GM19395 (cell line): ENCODE measurements around the gene MMP19.
"Not testable (repeated sequence)": the region's sequence is repeated elsewhere in the genome, so short reads cannot be mapped to it uniquely, and the experiment has no call there.

Experiments
- ATAC-seq: cut with Tn5 transposase; IDR thresholded peaks from one replicate; pipeline ENCODE4 v1.9.1; 2021; ENCODE audit warnings: mild to moderate bottlenecking, moderate library complexity; ENCODE audit not compliant: unreplicated experiment

Gene MMP19

GRCh38 chr12:55842681-55843429, at the start of gene MMP19:
Gene MMP19 (minus strand): TSS chr12:55842936. CDS start chr12:55842830, 106 bp downstream.
- no peak for ATAC-seq

GRCh38 chr12:55891310-55891709, 48.6 kb upstream of the MMP19 start:
- no peak for ATAC-seq

GRCh38 chr12:55885113-55885512, 42.4 kb upstream of the MMP19 start:
- no peak for ATAC-seq

GRCh38 chr12:55877824-55878223, 35.1 kb upstream of the MMP19 start:
- ATAC-seq = no peak

- ATAC-seq = no peak
Measured at GRCh38 chr12:55875704-55876467, 33.1 kb upstream of the MMP19 start.

GRCh38 chr12:55874443-55874842, 31.7 kb upstream of the MMP19 start:
- no peak for ATAC-seq

- not testable (repeated sequence) for ATAC-seq
Measured at GRCh38 chr12:55866454-55867004, 23.8 kb upstream of the MMP19 start.

GRCh38 chr12:55865327-55865726, 22.6 kb upstream of the MMP19 start:
- ATAC-seq = no peak

GRCh38 chr12:55862931-55863330, 20.2 kb upstream of the MMP19 start:
- not testable (repeated sequence) for ATAC-seq

GRCh38 chr12:55862286-55862685, 19.6 kb upstream of the MMP19 start:
- ATAC-seq = no peak

- no peak for ATAC-seq
Measured at GRCh38 chr12:55861871-55862270, 19.1 kb upstream of the MMP19 start.

GRCh38 chr12:55861396-55861795, 18.7 kb upstream of the MMP19 start:
- ATAC-seq = no peak

GRCh38 chr12:55852740-55853139, 10.0 kb upstream of the MMP19 start:
- ATAC-seq = no peak

- ATAC-seq = no peak
Measured at GRCh38 chr12:55850893-55851292, 8.2 kb upstream of the MMP19 start.

GRCh38 chr12:55850401-55850800, 7.7 kb upstream of the MMP19 start:
- no peak for ATAC-seq

GRCh38 chr12:55849616-55850343, 7.0 kb upstream of the MMP19 start:
- ATAC-seq = no peak

GRCh38 chr12:55847603-55848291, 5.0 kb upstream of the MMP19 start:
- no peak for ATAC-seq

- no peak for ATAC-seq
Measured at GRCh38 chr12:55847033-55847432, 4.3 kb upstream of the MMP19 start.

- ATAC-seq = no peak
Measured at GRCh38 chr12:55845785-55846496, 3.2 kb upstream of the MMP19 start.

GRCh38 chr12:55845361-55845760, 2.6 kb upstream of the MMP19 start:
- no peak for ATAC-seq
